ENCODE measurements around the gene SLC25A3. TPM values are rescaled to one million over a fixed set of nuclear protein-coding genes. Genes with fewer than 3 reads are reported as not detected.

SLC25A3 gene
- total and polyA plus RNA-seq, 9 of the 15 experiments (the other 6 are each of a cell fraction or from before 2014, with no cell fraction given), result 264 to 766 (median 495) TPM

DNA sequence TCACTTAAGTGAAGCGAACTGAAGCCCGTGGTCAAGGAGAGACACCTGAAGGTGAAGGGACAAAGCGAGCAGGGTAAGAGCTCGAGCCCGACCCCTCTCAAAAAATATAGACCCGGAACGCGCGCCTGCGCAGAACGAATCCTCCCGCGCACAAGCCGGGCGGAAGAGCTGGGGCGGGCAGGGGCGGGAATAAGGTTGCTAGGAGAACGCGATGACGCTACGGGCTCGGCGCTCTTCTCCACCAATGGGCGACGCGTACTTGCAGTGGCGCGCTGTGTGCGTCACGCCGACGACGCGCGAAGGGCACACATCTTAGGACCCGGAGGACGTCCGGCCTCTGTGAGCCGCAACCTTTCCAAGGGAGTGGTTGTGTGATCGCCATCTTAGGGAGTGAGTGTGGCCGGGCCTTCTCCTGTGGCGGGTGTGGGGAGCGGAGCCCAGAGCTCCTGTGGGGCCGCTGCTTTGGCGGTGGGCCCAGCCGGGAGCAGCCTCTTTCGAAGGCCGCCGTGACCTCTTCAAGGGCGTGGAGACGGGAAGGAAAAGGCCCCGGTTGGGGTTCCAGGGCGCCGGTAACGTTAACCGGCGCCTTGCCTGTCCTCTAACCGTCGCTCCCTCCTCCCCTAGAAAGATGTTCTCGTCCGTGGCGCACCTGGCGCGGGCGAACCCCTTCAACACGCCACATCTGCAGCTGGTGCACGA, at the start of gene SLC25A3 (continued):
- TF ChIP-seq PML (IDR thresholded peaks at IDR 0.05; ENCODE audit: low read length) (peak; percentile 84), TBL1XR1 (IDR thresholded peaks at IDR 0.05; ENCODE audit: low read length in 2 of 2) (peak in 1 of 2 experiments; percentile 93; a peak in 2 of 4 replicates), CREB1 (IDR thresholded peaks at IDR 0.05) (peak; percentile 99), CREB1 (CRISPR knock-in tag; IDR thresholded peaks at IDR 0.05) (peak; percentile 99), SETDB1 (IDR thresholded peaks at IDR 0.05; ENCODE audit: low read length) (no peak), EP400 (IDR thresholded peaks at IDR 0.05) (peak; percentile 95), ZC3H8 (IDR thresholded peaks at IDR 0.05) (no peak), ZNF212 (CRISPR knock-in tag; IDR thresholded peaks at IDR 0.05) (no peak), ZNF586 (CRISPR knock-in tag; conservative IDR thresholded peaks at IDR 0.05) (no peak), RB1 (IDR thresholded peaks at IDR 0.05; ENCODE audit: low read depth) (peak; percentile 85), ZKSCAN1 (IDR thresholded peaks at IDR 0.05; ENCODE audit: low read depth, low read length) (no peak), SUPT5H (IDR thresholded peaks at IDR 0.05) (peak; percentile 98), MCM5 (IDR thresholded peaks at IDR 0.05; ENCODE audit: low read depth) (no peak), FOXJ2 (tag; IDR thresholded peaks at IDR 0.05) (peak; percentile 54), SPI1 (IDR thresholded peaks at IDR 0.05; ENCODE audit: borderline replicate concordance, low read depth, low read length) (no peak), ESRRB (CRISPR knock-in tag; IDR thresholded peaks at IDR 0.05; ENCODE audit: borderline replicate concordance) (no peak), SRSF3 (IDR thresholded peaks at IDR 0.05; ENCODE audit: insufficient read depth, low read length) (no peak), GTF2A2 (tag; IDR thresholded peaks at IDR 0.05) (no peak), MCM3 (IDR thresholded peaks at IDR 0.05) (no peak), ZNF253 (CRISPR knock-in tag; conservative IDR thresholded peaks at IDR 0.05) (no peak), ZNF398 (CRISPR knock-in tag; IDR thresholded peaks at IDR 0.05) (no peak), CBFA2T3 (IDR thresholded peaks at IDR 0.05) (no peak), ZNF24 (IDR thresholded peaks at IDR 0.05) (peak; percentile 29; the same call in 1 of the 2 replicates), HMG20A (CRISPR knock-in tag; conservative IDR thresholded peaks at IDR 0.05) (no peak)
- TF ChIP-seq, protein P1, sequence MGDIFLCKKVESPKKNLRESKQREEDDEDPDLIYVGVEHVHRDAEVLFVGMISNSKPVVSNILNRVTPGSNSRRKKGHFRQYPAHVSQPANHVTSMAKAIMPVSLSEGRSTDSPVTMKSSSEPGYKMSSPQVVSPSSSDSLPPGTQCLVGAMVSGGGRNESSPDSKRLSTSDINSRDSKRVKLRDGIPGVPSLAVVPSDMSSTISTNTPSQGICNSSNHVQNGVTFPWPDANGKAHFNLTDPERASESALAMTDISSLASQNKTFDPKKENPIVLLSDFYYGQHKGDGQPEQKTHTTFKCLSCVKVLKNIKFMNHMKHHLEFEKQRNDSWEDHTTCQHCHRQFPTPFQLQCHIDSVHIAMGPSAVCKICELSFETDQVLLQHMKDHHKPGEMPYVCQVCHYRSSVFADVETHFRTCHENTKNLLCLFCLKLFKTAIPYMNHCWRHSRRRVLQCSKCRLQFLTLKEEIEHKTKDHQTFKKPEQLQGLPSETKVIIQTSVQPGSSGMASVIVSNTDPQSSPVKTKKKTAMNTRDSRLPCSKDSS (IDR thresholded peaks at IDR 0.05; ENCODE audit: low read depth, partially characterized antibody), result no peak
- TF ChIP-seq, protein P2, sequence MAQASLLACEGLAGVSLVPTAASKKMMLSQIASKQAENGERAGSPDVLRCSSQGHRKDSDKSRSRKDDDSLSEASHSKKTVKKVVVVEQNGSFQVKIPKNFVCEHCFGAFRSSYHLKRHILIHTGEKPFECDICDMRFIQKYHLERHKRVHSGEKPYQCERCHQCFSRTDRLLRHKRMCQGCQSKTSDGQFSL (CRISPR knock-in tag; IDR thresholded peaks at IDR 0.05), result peak; percentile 17; the same call in 1 of the 2 replicates
- TF ChIP-seq, protein P2 (tag; IDR thresholded peaks at IDR 0.05), result no peak
- TF ChIP-seq, protein P3, sequence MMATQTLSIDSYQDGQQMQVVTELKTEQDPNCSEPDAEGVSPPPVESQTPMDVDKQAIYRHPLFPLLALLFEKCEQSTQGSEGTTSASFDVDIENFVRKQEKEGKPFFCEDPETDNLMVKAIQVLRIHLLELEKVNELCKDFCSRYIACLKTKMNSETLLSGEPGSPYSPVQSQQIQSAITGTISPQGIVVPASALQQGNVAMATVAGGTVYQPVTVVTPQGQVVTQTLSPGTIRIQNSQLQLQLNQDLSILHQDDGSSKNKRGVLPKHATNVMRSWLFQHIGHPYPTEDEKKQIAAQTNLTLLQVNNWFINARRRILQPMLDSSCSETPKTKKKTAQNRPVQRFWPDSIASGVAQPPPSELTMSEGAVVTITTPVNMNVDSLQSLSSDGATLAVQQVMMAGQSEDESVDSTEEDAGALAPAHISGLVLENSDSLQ (IDR thresholded peaks at IDR 0.05), result peak; percentile 61; the same call in 1 of the 2 replicates

Data from K562 (cell line).